ENCODE measurements around the gene FNTB. TPM values are rescaled to one million over a fixed set of nuclear protein-coding genes. Genes with fewer than 3 reads are reported as not detected.
A peak's percentile ranks its signal among the peaks of the same experiment; 100 is the strongest.

Gene FNTB
- total RNA-seq (2021; fragmentation: NEBNext Ultra II Directional; extraction: Animal tissue kit (Norgen Biotek cat#: 25700)) (13.8 and 16.0 TPM in 2 replicates), polyA plus RNA-seq (2011; rRNA removed) (19.3 and 20.7 TPM in 2 replicates), polyA minus RNA-seq (2011; rRNA and poly(A)+ RNA removed) (30.5 and 33.3 TPM in 2 replicates)
- polyA plus RNA-seq (2011; cell fraction: cytosol; rRNA removed): 21.8 TPM
- polyA plus RNA-seq (2011; cell fraction: nucleus; rRNA removed): 30.2 TPM
- 12.4 to 17.8 TPM (median 16.1 TPM) in 4 replicates for polyA plus RNA-seq (2012, experiment 1 of 2)
- 16.3 TPM for polyA plus RNA-seq (2012, experiment 2 of 2)
- 9.0 TPM for polyA plus RNA-seq (2013, experiment 1 of 2)
- polyA plus RNA-seq (2013, experiment 2 of 2): 8.3 TPM
- 21.4 TPM for polyA minus RNA-seq (2011; cell fraction: cytosol; rRNA and poly(A)+ RNA removed)
- polyA minus RNA-seq (2011; cell fraction: nucleus; rRNA and poly(A)+ RNA removed): 22.4 TPM
- long read RNA-seq, experiment 1, transcript FNTB-201 (12 exons, 2,834 nt): major isoform, 10 of 18 reads
- long read RNA-seq, experiment 1, partial matches to known transcripts: 3 of 18 reads
- long read RNA-seq, experiment 1, other reads (novel, unspliced or antisense): 5 of 18 reads
- long read RNA-seq, experiment 2, partial matches to known transcripts: 0 of 3 reads
- long read RNA-seq, experiment 2, other reads (novel, unspliced or antisense): 1 of 3 reads

- no peaks in the 10 kb centered on the region; a peak in 2 of 7 replicates for H3K27me3 ChIP-seq (replicated peaks in 1 of 4; ENCODE audit: control insufficient read depth in 3 of 4, extremely low read depth in 1 of 4, insufficient read depth in 3 of 4, low read length in 3 of 4)
- H3K56ac ChIP-seq (replicated peaks; ENCODE audit: insufficient read length, low read depth, low read length): peak within 1 kb of the TSS; percentile 90
- POLR2A ChIA-PET (ENCODE audit: partially characterized antibody): interaction anchor here (0.5 to 2.9 kb wide), 17 partner anchors 8 to 116 kb away, joined by 3 to 17 read pairs (median 4); partner anchors contain the start of gene MAX
- peaks cover 4% of the 10 kb centered on the region; the same call in 1 of the 2 replicates for H3K23me2 ChIP-seq (ENCODE audit: low read depth, low read length)
- peak within 1 kb of the TSS; percentile 63; the same call in 1 of the 2 replicates for H2BK20ac ChIP-seq (ENCODE audit: low read length)
- CTCF ChIA-PET (ENCODE audit: partially characterized antibody): interaction anchor here (0.6 to 4.4 kb wide), 24 partner anchors 12 to 766 kb away, joined by 3 to 45 read pairs (median 4); partner anchors contain the start of genes GPX2 and MAX
- H2AK5ac ChIP-seq (ENCODE audit: low read depth, low read length): no peak within 1 kb of the TSS; the same call in 1 of the 2 replicates
- peak; percentile 90 to 95 for DNase-seq (ENCODE audit: low read depth in 1 of 2, low spot score in 2 of 2)
- 0 out of 2 replicates have a peak, but pooled peaks cover 2% of the 10 kb centered on the region for H3K79me1 ChIP-seq (ENCODE audit: low read depth, low read length)
- H3K18ac ChIP-seq (ENCODE audit: extremely low read depth, low read length): peak within 1 kb of the TSS; percentile 84
- peak within 1 kb of the TSS; percentile 84; the same call in 1 of the 2 replicates for H2AFZ ChIP-seq (ENCODE audit: low read length)
- H3K9me3 ChIP-seq (ENCODE audit: insufficient read depth in 2 of 2, low read depth in 1 of 2, low read length in 1 of 2): no peaks in the 10 kb centered on the region
- H4K5ac ChIP-seq (ENCODE audit: insufficient read length, low read depth, low read length): peak within 1 kb of the TSS; percentile 99
- 2% methylated on average over 65 of the region's 65 CpGs; no CpG with 5 or more reads in 1 of the 2 experiments for WGBS, 2 experiments (ENCODE audit: extremely low coverage in 1 of 2, insufficient coverage in 1 of 2, insufficient read length in 1 of 2, insufficient replicate concordance in 2 of 2, low coverage in 1 of 2, low lambda C conversion rate in 2 of 2, missing lambda C conversion rate in 1 of 2)
- no peak within 1 kb of the TSS for H3K14ac ChIP-seq (ENCODE audit: insufficient read length)
- H3K4me3 ChIP-seq (ENCODE audit: extremely low read depth in 1 of 4, insufficient read depth in 2 of 4, low read depth in 3 of 4, low read length in 4 of 4): peak within 1 kb of the TSS; percentile 55 to 75 (median 74)
- peaks cover 0 to 19% of the 10 kb centered on the region in 2 experiments; a peak in 2 of 4 replicates for H3K79me2 ChIP-seq (ENCODE audit: control insufficient read depth in 1 of 2, insufficient read depth in 2 of 2, low read length in 2 of 2)
- peak within 1 kb of the TSS; percentile 74 to 86 for H3K4me2 ChIP-seq (ENCODE audit: insufficient read depth in 1 of 2, low read depth in 2 of 2, low read length in 2 of 2)
- peak within 1 kb of the TSS; percentile 23 for H2BK15ac ChIP-seq (ENCODE audit: low read length)
- H4K20me1 ChIP-seq (replicated peaks in 1 of 2; ENCODE audit: control insufficient read depth in 1 of 2, insufficient read depth in 2 of 2, low read length in 2 of 2): no peaks in the 10 kb centered on the region
- peak within 1 kb of the TSS; percentile 90 for H4K91ac ChIP-seq (replicated peaks; ENCODE audit: insufficient read length, low read length)
- no peak within 1 kb of the TSS for H2BK12ac ChIP-seq (ENCODE audit: low read depth, low read length)
- no peak within 1 kb of the TSS for H2BK120ac ChIP-seq (replicated peaks; ENCODE audit: low read depth, low read length)
- peak within 1 kb of the TSS; percentile 42; the same call in 1 of the 2 replicates for H3K27ac ChIP-seq (ENCODE audit: low read depth, low read length)
- H2BK5ac ChIP-seq (ENCODE audit: low read depth, low read length): peak within 1 kb of the TSS; percentile 94
- no peak within 1 kb of the TSS for H3K4ac ChIP-seq (replicated peaks; ENCODE audit: insufficient read length, low read depth, low read length)
- peak within 1 kb of the TSS; percentile 51; the same call in 1 of the 2 replicates for H4K8ac ChIP-seq (ENCODE audit: extremely low read depth, insufficient read depth, low read length)
- peak; percentile 73 for FAIRE-seq
- H3K4me1 ChIP-seq (replicated peaks in 1 of 4; ENCODE audit: control insufficient read depth in 3 of 4, insufficient read depth in 4 of 4, low read length in 3 of 4): peaks cover 0 to 2% (median 0%) of the 10 kb centered on the region in 4 experiments; a peak in 2 of 7 replicates
- H3K36me3 ChIP-seq (ENCODE audit: control insufficient read depth in 2 of 4, insufficient read depth in 4 of 4, low read length in 3 of 4): no peaks in the 10 kb centered on the region
- H3K9ac ChIP-seq (replicated peaks in 1 of 4; ENCODE audit: extremely low read depth in 1 of 4, low read depth in 3 of 4, low read length in 3 of 4): peak within 1 kb of the TSS; percentile 60 to 89 (median 71)
- no peak within 1 kb of the TSS for H3K23ac ChIP-seq (ENCODE audit: insufficient read length)
- TF ChIP-seq POLR2AphosphoS5 (IDR thresholded peaks at IDR 0.05; ENCODE audit: low read depth, low read length): peak; percentile 68
- TF ChIP-seq POLR2A (IDR thresholded peaks at IDR 0.05; ENCODE audit: control extremely low read depth in 1 of 2, low read depth in 2 of 2, low read length in 2 of 2): peak in 1 of 2 experiments; percentile 69; a peak in 2 of 3 replicates
- no peak for TF ChIP-seq ZNF274 (IDR thresholded peaks at IDR 0.05; ENCODE audit: borderline replicate concordance, extremely low read depth, low read length)
- no peak for TF ChIP-seq GTF2F1 (IDR thresholded peaks at IDR 0.05; ENCODE audit: borderline replicate concordance, low read depth, low read length)
- peak; percentile 77 to 93 (median 85) for TF ChIP-seq CTCF (IDR thresholded peaks at IDR 0.05; ENCODE audit: control extremely low read depth in 1 of 3, insufficient read depth in 1 of 3, low read depth in 1 of 3, low read length in 3 of 3)
Observed at GRCh38 chr14:64986648-64987437, at the start of gene FNTB. FNTB (plus strand) TSS chr14:64986895; CDS start chr14:64986954, 59 bp downstream.
